GM12878 (cell line): ENCODE measurements around the gene CDK4.

Experiments
- CTCF ChIP-seq, 3 experiments: IDR thresholded peaks in 2 of 3; conservative IDR thresholded peaks in 1 of 3; 2 replicates each; pipeline ENCODE4 v1.5.1; 2011; ENCODE audit warnings: low read depth in 3 of 3, low read length in 3 of 3, mild to moderate bottlenecking in 3 of 3, control low read depth in 2 of 3, moderate library complexity in 2 of 3, inconsistent platforms in 1 of 3, mixed read lengths in 1 of 3; ENCODE audit not compliant: control insufficient read depth in 2 of 3, insufficient read depth in 1 of 3; ENCODE audit errors: extremely low read depth in 1 of 3
- PAX5 ChIP-seq: IDR thresholded peaks from 2 replicates; pipeline ENCODE4 v1.6.1; 2011; ENCODE audit warnings: low read depth, low read length, borderline replicate concordance
- POLR2AphosphoS5 ChIP-seq: IDR thresholded peaks from 2 replicates; pipeline ENCODE4 v1.6.1; 2011; ENCODE audit warnings: mild to moderate bottlenecking, low read length, inconsistent platforms
- SUZ12 ChIP-seq: fragments of 200-600 bp; sonication (generic); IDR thresholded peaks from one replicate; pipeline ENCODE4 v1.6.1; 2018; ENCODE audit warnings: antibody characterized with exemption, mild to moderate bottlenecking; ENCODE audit not compliant: unreplicated experiment
- TAF1 ChIP-seq: IDR thresholded peaks from 2 replicates; pipeline ENCODE4 v1.6.1; 2011; ENCODE audit warnings: mild to moderate bottlenecking, low read depth, low read length, borderline replicate concordance
- TCF12 ChIP-seq: IDR thresholded peaks from 2 replicates; pipeline ENCODE4 v1.6.1; 2011; ENCODE audit warnings: low read depth, mild to moderate bottlenecking, low read length

- no peak for TF ChIP-seq POLR2AphosphoS5
- no peak for TF ChIP-seq TCF12
- TF ChIP-seq SUZ12, result no peak
- TF ChIP-seq CTCF (IDR thresholded peaks at IDR 0.05 in 2 of 3, conservative IDR thresholded peaks at IDR 0.05 in 1 of 3; ENCODE audit: control insufficient read depth in 2 of 3, extremely low read depth in 1 of 3, insufficient read depth in 1 of 3, low read depth in 3 of 3, low read length in 3 of 3), result no peak
- TF ChIP-seq PAX5, result no peak
- no peak for TF ChIP-seq TAF1
Observed at GRCh38 chr12:57720606-57721595, 31.2 kb downstream of the CDK4 start.
